GM13976 (cell line): Measurements from ENCODE around the gene ALB.

ENCODE experiments used
- DNase-seq: peaks from one replicate; pipeline ENCODE4 v3.0.0; 2012; ENCODE audit warnings: low spot score
- in situ Hi-C: fragments of 300-500 bp; cut with MboI; formaldehyde crosslinking; loops from one replicate; pipeline ENCODE4 v1.12.0; 2022; ENCODE audit warnings: low sequenced_read_pairs, mixed read lengths, inconsistent platforms; ENCODE audit not compliant: unreplicated experiment
- TF ChIP-seq, protein P1 (sequence below): IDR thresholded peaks from 2 replicates; pipeline ENCODE4 v1.5.1; 2012; ENCODE audit warnings: borderline replicate concordance, mild to moderate bottlenecking; ENCODE audit not compliant: insufficient read depth; ENCODE audit errors: extremely low read depth, missing control alignments, control extremely low read depth

Gene ALB

DNA sequence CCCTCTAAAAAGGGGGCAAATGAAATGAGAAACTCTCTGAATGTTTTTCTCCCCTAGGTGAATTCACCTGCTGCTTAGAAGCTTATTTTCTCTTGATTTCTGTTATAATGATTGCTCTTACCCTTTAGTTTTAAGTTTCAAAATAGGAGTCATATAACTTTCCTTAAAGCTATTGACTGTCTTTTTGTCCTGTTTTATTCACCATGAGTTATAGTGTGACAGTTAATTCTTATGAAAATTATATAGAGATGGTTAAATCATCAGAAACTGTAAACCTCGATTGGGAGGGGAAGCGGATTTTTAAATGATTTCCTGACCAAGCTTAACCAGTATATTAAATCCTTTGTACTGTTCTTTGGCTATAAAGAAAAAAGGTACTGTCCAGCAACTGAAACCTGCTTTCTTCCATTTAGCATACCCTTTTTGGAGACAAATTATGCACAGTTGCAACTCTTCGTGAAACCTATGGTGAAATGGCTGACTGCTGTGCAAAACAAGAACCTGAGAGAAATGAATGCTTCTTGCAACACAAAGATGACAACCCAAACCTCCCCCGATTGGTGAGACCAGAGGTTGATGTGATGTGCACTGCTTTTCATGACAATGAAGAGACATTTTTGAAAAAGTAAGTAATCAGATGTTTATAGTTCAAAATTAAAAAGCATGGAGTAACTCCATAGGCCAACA, 4.2 kb downstream of the ALB start:
- DNase-seq: no peak
- TF ChIP-seq, protein P1, sequence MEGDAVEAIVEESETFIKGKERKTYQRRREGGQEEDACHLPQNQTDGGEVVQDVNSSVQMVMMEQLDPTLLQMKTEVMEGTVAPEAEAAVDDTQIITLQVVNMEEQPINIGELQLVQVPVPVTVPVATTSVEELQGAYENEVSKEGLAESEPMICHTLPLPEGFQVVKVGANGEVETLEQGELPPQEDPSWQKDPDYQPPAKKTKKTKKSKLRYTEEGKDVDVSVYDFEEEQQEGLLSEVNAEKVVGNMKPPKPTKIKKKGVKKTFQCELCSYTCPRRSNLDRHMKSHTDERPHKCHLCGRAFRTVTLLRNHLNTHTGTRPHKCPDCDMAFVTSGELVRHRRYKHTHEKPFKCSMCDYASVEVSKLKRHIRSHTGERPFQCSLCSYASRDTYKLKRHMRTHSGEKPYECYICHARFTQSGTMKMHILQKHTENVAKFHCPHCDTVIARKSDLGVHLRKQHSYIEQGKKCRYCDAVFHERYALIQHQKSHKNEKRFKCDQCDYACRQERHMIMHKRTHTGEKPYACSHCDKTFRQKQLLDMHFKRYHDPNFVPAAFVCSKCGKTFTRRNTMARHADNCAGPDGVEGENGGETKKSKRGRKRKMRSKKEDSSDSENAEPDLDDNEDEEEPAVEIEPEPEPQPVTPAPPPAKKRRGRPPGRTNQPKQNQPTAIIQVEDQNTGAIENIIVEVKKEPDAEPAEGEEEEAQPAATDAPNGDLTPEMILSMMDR: no peak
- in situ Hi-C loops: no loop called here

DNA sequence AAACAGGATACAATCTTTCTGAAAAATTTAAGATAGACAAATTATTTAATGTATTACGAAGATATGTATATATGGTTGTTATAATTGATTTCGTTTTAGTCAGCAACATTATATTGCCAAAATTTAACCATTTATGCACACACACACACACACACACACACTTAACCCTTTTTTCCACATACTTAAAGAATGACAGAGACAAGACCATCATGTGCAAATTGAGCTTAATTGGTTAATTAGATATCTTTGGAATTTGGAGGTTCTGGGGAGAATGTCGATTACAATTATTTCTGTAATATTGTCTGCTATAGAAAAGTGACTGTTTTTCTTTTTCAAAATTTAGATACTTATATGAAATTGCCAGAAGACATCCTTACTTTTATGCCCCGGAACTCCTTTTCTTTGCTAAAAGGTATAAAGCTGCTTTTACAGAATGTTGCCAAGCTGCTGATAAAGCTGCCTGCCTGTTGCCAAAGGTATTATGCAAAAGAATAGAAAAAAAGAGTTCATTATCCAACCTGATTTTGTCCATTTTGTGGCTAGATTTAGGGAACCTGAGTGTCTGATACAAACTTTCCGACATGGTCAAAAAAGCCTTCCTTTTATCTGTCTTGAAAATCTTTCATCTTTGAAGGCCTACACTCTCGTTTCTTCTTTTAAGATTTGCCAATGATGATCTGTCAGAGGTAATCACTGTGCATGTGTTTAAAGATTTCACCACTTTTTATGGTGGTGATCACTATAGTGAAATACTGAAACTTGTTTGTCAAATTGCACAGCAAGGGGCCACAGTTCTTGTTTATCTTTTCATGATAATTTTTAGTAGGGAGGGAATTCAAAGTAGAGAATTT, 5.2 kb downstream of the ALB start:
- in situ Hi-C loops: no loop called here
- no peak for DNase-seq
- TF ChIP-seq, protein P1: no peak

GRCh38 chr4:73409978-73410548, 6.0 kb downstream of the ALB start:
- DNase-seq: no peak
- in situ Hi-C loops: no loop called here
- TF ChIP-seq, protein P1: no peak

- in situ Hi-C loops: no loop called here
- TF ChIP-seq, protein P1: no peak
- DNase-seq: no peak
These were observed 7.0 kb downstream of the ALB start for GRCh38 chr4:73410916-73411730.

DNA sequence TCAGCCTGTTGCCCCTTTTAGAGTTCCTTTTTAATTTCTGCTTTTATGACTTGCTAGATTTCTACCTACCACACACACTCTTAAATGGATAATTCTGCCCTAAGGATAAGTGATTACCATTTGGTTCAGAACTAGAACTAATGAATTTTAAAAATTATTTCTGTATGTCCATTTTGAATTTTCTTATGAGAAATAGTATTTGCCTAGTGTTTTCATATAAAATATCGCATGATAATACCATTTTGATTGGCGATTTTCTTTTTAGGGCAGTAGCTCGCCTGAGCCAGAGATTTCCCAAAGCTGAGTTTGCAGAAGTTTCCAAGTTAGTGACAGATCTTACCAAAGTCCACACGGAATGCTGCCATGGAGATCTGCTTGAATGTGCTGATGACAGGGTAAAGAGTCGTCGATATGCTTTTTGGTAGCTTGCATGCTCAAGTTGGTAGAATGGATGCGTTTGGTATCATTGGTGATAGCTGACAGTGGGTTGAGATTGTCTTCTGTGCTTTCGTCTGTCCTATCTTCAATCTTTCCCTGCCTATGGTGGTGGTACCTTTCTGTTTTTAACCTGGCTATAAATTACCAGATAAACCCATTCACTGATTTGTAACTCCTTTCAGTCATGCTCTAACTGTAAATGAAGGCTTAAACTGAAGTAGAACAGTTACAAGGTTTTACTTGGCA, 7.8 kb downstream of the ALB start:
- TF ChIP-seq, protein P1: no peak
- in situ Hi-C loops: no loop called here
- no peak for DNase-seq
